ENCODE data around the gene ERLEC1.
"Not testable (repeated sequence)": the region's sequence is repeated elsewhere in the genome, so short reads cannot be mapped to it uniquely, and the experiment has no call there.

Gene ERLEC1

GRCh38 chr2:53841651-53842050 is 54.8 kb downstream of the ERLEC1 start:
- H3K27me3 Mint-ChIP-seq; H3K9me3 Mint-ChIP-seq; H3K4me1 Mint-ChIP-seq (ENCODE audit: low read depth); H3K27ac Mint-ChIP-seq; H3K4me3 Mint-ChIP-seq; H3K36me3 Mint-ChIP-seq (ENCODE audit: low read depth): not testable (repeated sequence)

GRCh38 chr2:53842891-53843290 is 56.0 kb downstream of the ERLEC1 start:
- H3K4me1 Mint-ChIP-seq (ENCODE audit: low read depth): no peaks in the 10 kb centered on the region
- no peak overlapping the region for H3K4me3 Mint-ChIP-seq
- peaks cover 3% of the 10 kb centered on the region for H3K36me3 Mint-ChIP-seq (ENCODE audit: low read depth)
- H3K9me3 Mint-ChIP-seq: no peaks in the 10 kb centered on the region
- no peak overlapping the region for H3K27ac Mint-ChIP-seq
- H3K27me3 Mint-ChIP-seq: no peaks in the 10 kb centered on the region

- Mint-ChIP-seq H3K4me1 (ENCODE audit: low read depth) (no peaks in the 10 kb centered on the region), H3K9me3 (no peaks in the 10 kb centered on the region), H3K4me3 (no peak overlapping the region), H3K27me3 (no peaks in the 10 kb centered on the region), H3K27ac (no peak overlapping the region), H3K36me3 (ENCODE audit: low read depth) (peaks cover 7% of the 10 kb centered on the region)
Observed at GRCh38 chr2:53843595-53843994, 56.8 kb downstream of the ERLEC1 start.

- Mint-ChIP-seq H3K27me3 (no peaks in the 10 kb centered on the region), H3K36me3 (ENCODE audit: low read depth) (peaks cover 13% of the 10 kb centered on the region), H3K4me1 (ENCODE audit: low read depth) (no peaks in the 10 kb centered on the region), H3K4me3 (no peak overlapping the region), H3K27ac (no peak overlapping the region), H3K9me3 (no peaks in the 10 kb centered on the region)
Observed at GRCh38 chr2:53848062-53848461, 61.2 kb downstream of the ERLEC1 start.

- H3K27me3 Mint-ChIP-seq, H3K27ac Mint-ChIP-seq: not testable (repeated sequence)
- peaks cover 35% of the 10 kb centered on the region for H3K36me3 Mint-ChIP-seq (ENCODE audit: low read depth)
Observed at GRCh38 chr2:53851052-53851757, 64.4 kb downstream of the ERLEC1 start.

GRCh38 chr2:53852532-53852931 is 65.7 kb downstream of the ERLEC1 start:
- Mint-ChIP-seq H3K4me3 (no peak overlapping the region), H3K36me3 (ENCODE audit: low read depth) (peaks cover 35% of the 10 kb centered on the region), H3K9me3 (no peaks in the 10 kb centered on the region), H3K4me1 (ENCODE audit: low read depth) (peaks cover 3% of the 10 kb centered on the region), H3K27ac (no peak overlapping the region), H3K27me3 (no peaks in the 10 kb centered on the region)

More at GRCh38 chr2:53851052-53851757, 64.4 kb downstream of the ERLEC1 start:
- not testable (repeated sequence) for H3K4me1 Mint-ChIP-seq (ENCODE audit: low read depth); H3K4me3 Mint-ChIP-seq; H3K9me3 Mint-ChIP-seq

GRCh38 chr2:53854678-53855077 is 67.8 kb downstream of the ERLEC1 start:
- peaks cover 38% of the 10 kb centered on the region for H3K36me3 Mint-ChIP-seq (ENCODE audit: low read depth)
- H3K4me1 Mint-ChIP-seq (ENCODE audit: low read depth): peaks cover 3% of the 10 kb centered on the region
- H3K27me3 Mint-ChIP-seq: no peaks in the 10 kb centered on the region
- no peaks in the 10 kb centered on the region for H3K9me3 Mint-ChIP-seq
- peak overlapping the region; percentile 76 for H3K27ac Mint-ChIP-seq
- H3K4me3 Mint-ChIP-seq: no peak overlapping the region

GRCh38 chr2:53856272-53856671 is 69.4 kb downstream of the ERLEC1 start:
- H3K27me3 Mint-ChIP-seq: no peaks in the 10 kb centered on the region
- H3K4me3 Mint-ChIP-seq: no peak overlapping the region

GRCh38 chr2:53859206-53860181 is 72.7 kb downstream of the ERLEC1 start, which contains the start of gene GPR75:
GPR75 (minus strand) TSS chr2:53859967; CDS start chr2:53854756, 5,211 bp downstream.
- H3K27me3 Mint-ChIP-seq: no peaks in the 10 kb centered on the region
- peaks cover 36% of the 10 kb centered on the region for H3K36me3 Mint-ChIP-seq (ENCODE audit: low read depth)
- no peak within 1 kb of the TSS for H3K4me3 Mint-ChIP-seq
- H3K27ac Mint-ChIP-seq: no peak within 1 kb of the TSS
- no peaks in the 10 kb centered on the region for H3K9me3 Mint-ChIP-seq
- peaks cover 8% of the 10 kb centered on the region for H3K4me1 Mint-ChIP-seq (ENCODE audit: low read depth)

More at GRCh38 chr2:53856272-53856671, 69.4 kb downstream of the ERLEC1 start:
- Mint-ChIP-seq H3K36me3 (ENCODE audit: low read depth) (peaks cover 48% of the 10 kb centered on the region), H3K4me1 (ENCODE audit: low read depth) (peaks cover 3% of the 10 kb centered on the region), H3K27ac (no peak overlapping the region), H3K9me3 (no peaks in the 10 kb centered on the region)

- peaks cover 51% of the 10 kb centered on the region for H3K36me3 Mint-ChIP-seq (ENCODE audit: low read depth)
- no peaks in the 10 kb centered on the region for H3K27me3 Mint-ChIP-seq
- no peak overlapping the region for H3K27ac Mint-ChIP-seq
- H3K4me3 Mint-ChIP-seq: no peak overlapping the region
- H3K4me1 Mint-ChIP-seq (ENCODE audit: low read depth): peaks cover 4% of the 10 kb centered on the region
- no peaks in the 10 kb centered on the region for H3K9me3 Mint-ChIP-seq
Observed at GRCh38 chr2:53861824-53862223, 75.0 kb downstream of the ERLEC1 start.

GRCh38 chr2:53863538-53864227 is 76.8 kb downstream of the ERLEC1 start:
- no peaks in the 10 kb centered on the region for H3K27me3 Mint-ChIP-seq
- no peak overlapping the region for H3K4me3 Mint-ChIP-seq
- H3K36me3 Mint-ChIP-seq (ENCODE audit: low read depth): peaks cover 55% of the 10 kb centered on the region
- no peak overlapping the region for H3K27ac Mint-ChIP-seq
- no peaks in the 10 kb centered on the region for H3K9me3 Mint-ChIP-seq
- peaks cover 4% of the 10 kb centered on the region for H3K4me1 Mint-ChIP-seq (ENCODE audit: low read depth)

- Mint-ChIP-seq H3K27ac (no peak overlapping the region), H3K4me1 (ENCODE audit: low read depth) (peaks cover 4% of the 10 kb centered on the region), H3K27me3 (no peaks in the 10 kb centered on the region), H3K9me3 (no peaks in the 10 kb centered on the region), H3K36me3 (ENCODE audit: low read depth) (peaks cover 55% of the 10 kb centered on the region), H3K4me3 (no peak overlapping the region)
Observed at GRCh38 chr2:53865264-53865663, 78.4 kb downstream of the ERLEC1 start.

- H3K27ac Mint-ChIP-seq: no peak overlapping the region
- H3K4me1 Mint-ChIP-seq (ENCODE audit: low read depth): peaks cover 4% of the 10 kb centered on the region
- peaks cover 48% of the 10 kb centered on the region for H3K36me3 Mint-ChIP-seq (ENCODE audit: low read depth)
- no peaks in the 10 kb centered on the region for H3K9me3 Mint-ChIP-seq
- H3K4me3 Mint-ChIP-seq: no peak overlapping the region
- no peaks in the 10 kb centered on the region for H3K27me3 Mint-ChIP-seq
Observed at GRCh38 chr2:53865962-53866361, 79.1 kb downstream of the ERLEC1 start.

GRCh38 chr2:53867169-53867568 is 80.3 kb downstream of the ERLEC1 start:
- no peak overlapping the region for H3K27ac Mint-ChIP-seq
- no peak overlapping the region for H3K4me3 Mint-ChIP-seq
- H3K9me3 Mint-ChIP-seq: no peaks in the 10 kb centered on the region
- peaks cover 4% of the 10 kb centered on the region for H3K4me1 Mint-ChIP-seq (ENCODE audit: low read depth)
- peaks cover 38% of the 10 kb centered on the region for H3K36me3 Mint-ChIP-seq (ENCODE audit: low read depth)
- no peaks in the 10 kb centered on the region for H3K27me3 Mint-ChIP-seq

GRCh38 chr2:53867773-53868172 is 80.9 kb downstream of the ERLEC1 start:
- H3K4me1 Mint-ChIP-seq (ENCODE audit: low read depth): peaks cover under 1% of the 10 kb centered on the region
- no peak overlapping the region for H3K4me3 Mint-ChIP-seq
- H3K36me3 Mint-ChIP-seq (ENCODE audit: low read depth): peaks cover 38% of the 10 kb centered on the region
- H3K27me3 Mint-ChIP-seq: no peaks in the 10 kb centered on the region
- H3K27ac Mint-ChIP-seq: no peak overlapping the region
- no peaks in the 10 kb centered on the region for H3K9me3 Mint-ChIP-seq

Data from stimulated activated naive CD8-positive, alpha-beta T cell treated with anti-CD3 and anti-CD28 coated beads, Interleukin-15, Interleukin-2, amounts not matched to agents 100 ng/mL and 50 ng/mL, for 24 hours (primary cell).